ENCODE data around the gene IRX6. TPM values are rescaled to one million over a fixed set of nuclear protein-coding genes. Genes with fewer than 3 reads are reported as not detected.

Gene IRX6
- total RNA-seq, 4 donors from 2014 or later = 6.1 to 11.6 (median 9.1) TPM

- WGBS = 75% methylated on average over 2 of the region's 2 CpGs
- Histone ChIP-seq H3K36me3 (no peaks in the 10 kb centered on the region), H3K27ac (no peak overlapping the region), H3K27me3 (peaks cover 14% of the 10 kb centered on the region), H3K4me3 (no peak overlapping the region), H3K4me1 (no peaks in the 10 kb centered on the region), H3K9me3 (peaks cover 4% of the 10 kb centered on the region)
- no peak for TF ChIP-seq EP300 (IDR thresholded peaks at IDR 0.05)
- no peak for TF ChIP-seq CTCF (IDR thresholded peaks at IDR 0.05)
- TF ChIP-seq POLR2AphosphoS5 (IDR thresholded peaks at IDR 0.05) = no peak
- no peak for TF ChIP-seq POLR2A (IDR thresholded peaks at IDR 0.05)
- no peak for DNase-seq (ENCODE audit: low spot score in 2 of 2)
Measured at GRCh38 chr16:55308973-55309372, 15.0 kb upstream of the IRX6 start.

- peaks cover 42% of the 10 kb centered on the region for H3K27me3 ChIP-seq
- H3K9me3 ChIP-seq = no peaks in the 10 kb centered on the region
- no peaks in the 10 kb centered on the region for H3K36me3 ChIP-seq
- no peak for TF ChIP-seq POLR2A (IDR thresholded peaks at IDR 0.05)
- TF ChIP-seq POLR2AphosphoS5 (IDR thresholded peaks at IDR 0.05) = no peak
- TF ChIP-seq EP300 (IDR thresholded peaks at IDR 0.05) = no peak
- no peak for TF ChIP-seq CTCF (IDR thresholded peaks at IDR 0.05)
- no peak overlapping the region for H3K4me3 ChIP-seq
- H3K4me1 ChIP-seq = peaks cover 29% of the 10 kb centered on the region
- no peak overlapping the region for H3K27ac ChIP-seq
- DNase-seq (ENCODE audit: low spot score in 2 of 2) = no peak
- 74% methylated on average over 2 of the region's 2 CpGs for WGBS
Measured at GRCh38 chr16:55322327-55322726, 1.7 kb upstream of the IRX6 start.

- no peaks in the 10 kb centered on the region for H3K9me3 ChIP-seq
- H3K36me3 ChIP-seq = peaks cover 5% of the 10 kb centered on the region
- peak overlapping the region; percentile 68 for H3K27ac ChIP-seq
- H3K4me1 ChIP-seq = peaks cover 31% of the 10 kb centered on the region
- H3K27me3 ChIP-seq = peaks cover 61% of the 10 kb centered on the region
- H3K4me3 ChIP-seq = peak overlapping the region; percentile 48
- DNase-seq (ENCODE audit: low spot score in 2 of 2) = peak in 1 of 2 donors; percentile 69
- no peak for TF ChIP-seq POLR2A (IDR thresholded peaks at IDR 0.05)
- no peak for TF ChIP-seq CTCF (IDR thresholded peaks at IDR 0.05)
- no peak for TF ChIP-seq POLR2AphosphoS5 (IDR thresholded peaks at IDR 0.05)
- TF ChIP-seq EP300 (IDR thresholded peaks at IDR 0.05) = no peak
- 2% methylated on average over 28 of the region's 70 CpGs for WGBS
Measured at GRCh38 chr16:55324285-55325079, 479 bp downstream of the IRX6 start.

GRCh38 chr16:55325080-55325447 is 1.1 kb downstream of the IRX6 start:
- Histone ChIP-seq H3K27me3 (peaks cover 62% of the 10 kb centered on the region), H3K4me3 (peak overlapping the region; percentile 48), H3K4me1 (peaks cover 31% of the 10 kb centered on the region), H3K27ac (peak overlapping the region; percentile 68), H3K36me3 (peaks cover 5% of the 10 kb centered on the region), H3K9me3 (no peaks in the 10 kb centered on the region)
- TF ChIP-seq POLR2AphosphoS5 (IDR thresholded peaks at IDR 0.05) (no peak), POLR2A (IDR thresholded peaks at IDR 0.05) (peak in 1 of 2 donors; percentile 22), CTCF (IDR thresholded peaks at IDR 0.05) (no peak)
- peak in 1 of 2 donors; percentile 76 for DNase-seq (ENCODE audit: low spot score in 2 of 2)
- WGBS = 6% methylated on average over 13 of the region's 13 CpGs

- Histone ChIP-seq H3K4me3 (peak overlapping the region; percentile 48), H3K4me1 (peaks cover 31% of the 10 kb centered on the region), H3K9me3 (no peaks in the 10 kb centered on the region), H3K36me3 (peaks cover 9% of the 10 kb centered on the region), H3K27ac (no peak overlapping the region), H3K27me3 (peaks cover 67% of the 10 kb centered on the region)
- WGBS = 47% methylated on average over 12 of the region's 12 CpGs
- TF ChIP-seq EP300 (IDR thresholded peaks at IDR 0.05) (no peak), CTCF (IDR thresholded peaks at IDR 0.05) (no peak), POLR2AphosphoS5 (IDR thresholded peaks at IDR 0.05) (no peak), POLR2A (IDR thresholded peaks at IDR 0.05) (no peak)
- DNase-seq (ENCODE audit: low spot score in 2 of 2) = no peak
Measured at GRCh38 chr16:55325458-55326109, 1.6 kb downstream of the IRX6 start.
